HTERT RPE-1 (cell line): Measurements from ENCODE around the gene NEURL4.
"Not testable (repeated sequence)": the region's sequence is repeated elsewhere in the genome, so short reads cannot be mapped to it uniquely, and the experiment has no call there.

ENCODE experiments used
- in situ Hi-C: fragments of 300-500 bp; cut with MboI; formaldehyde crosslinking; loops from 4 replicates; pipeline ENCODE4 v1.14.3; 2020; ENCODE audit warnings: low sequenced_read_pairs

The NEURL4 gene

DNA sequence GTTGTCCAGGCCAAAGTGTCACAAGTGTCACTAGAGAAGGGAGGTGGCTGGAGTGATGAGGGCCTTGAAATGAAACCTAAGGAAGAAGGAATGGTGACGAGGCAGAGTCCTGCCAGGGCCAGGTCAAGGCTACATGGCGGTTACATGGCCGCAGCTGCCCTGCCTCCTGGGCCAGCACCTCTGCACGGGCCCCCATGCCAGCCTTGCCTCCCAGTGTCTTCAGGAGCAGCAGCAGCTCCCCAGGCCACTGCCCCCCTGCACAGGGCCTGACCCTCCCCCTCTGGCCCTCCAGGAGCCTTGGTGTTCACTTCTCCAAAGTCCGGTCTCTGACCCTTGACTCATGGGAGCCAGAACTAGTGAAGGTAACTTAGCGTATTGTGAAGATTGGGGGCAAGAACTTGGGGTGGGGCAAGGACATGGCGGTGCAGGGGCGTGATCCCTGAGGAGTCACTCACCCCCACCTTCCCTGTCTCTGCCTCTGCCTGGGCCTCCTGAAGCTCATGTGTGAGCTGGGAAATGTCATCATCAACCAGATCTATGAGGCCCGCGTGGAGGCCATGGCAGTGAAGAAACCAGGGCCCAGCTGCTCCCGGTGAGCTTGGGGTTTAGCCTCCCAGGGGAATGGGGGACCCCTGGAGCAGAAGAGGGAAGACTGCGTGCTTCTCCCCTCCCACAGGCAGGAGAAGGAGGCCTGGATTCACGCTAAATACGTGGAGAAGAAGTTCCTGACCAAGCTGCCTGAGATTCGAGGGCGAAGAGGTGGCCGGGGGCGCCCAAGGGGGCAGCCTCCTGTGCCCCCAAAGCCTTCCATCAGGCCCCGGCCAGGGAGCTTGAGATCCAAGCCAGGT, 18.7 kb upstream of the NEURL4 start:
- in situ Hi-C loops = no loop called here

DNA sequence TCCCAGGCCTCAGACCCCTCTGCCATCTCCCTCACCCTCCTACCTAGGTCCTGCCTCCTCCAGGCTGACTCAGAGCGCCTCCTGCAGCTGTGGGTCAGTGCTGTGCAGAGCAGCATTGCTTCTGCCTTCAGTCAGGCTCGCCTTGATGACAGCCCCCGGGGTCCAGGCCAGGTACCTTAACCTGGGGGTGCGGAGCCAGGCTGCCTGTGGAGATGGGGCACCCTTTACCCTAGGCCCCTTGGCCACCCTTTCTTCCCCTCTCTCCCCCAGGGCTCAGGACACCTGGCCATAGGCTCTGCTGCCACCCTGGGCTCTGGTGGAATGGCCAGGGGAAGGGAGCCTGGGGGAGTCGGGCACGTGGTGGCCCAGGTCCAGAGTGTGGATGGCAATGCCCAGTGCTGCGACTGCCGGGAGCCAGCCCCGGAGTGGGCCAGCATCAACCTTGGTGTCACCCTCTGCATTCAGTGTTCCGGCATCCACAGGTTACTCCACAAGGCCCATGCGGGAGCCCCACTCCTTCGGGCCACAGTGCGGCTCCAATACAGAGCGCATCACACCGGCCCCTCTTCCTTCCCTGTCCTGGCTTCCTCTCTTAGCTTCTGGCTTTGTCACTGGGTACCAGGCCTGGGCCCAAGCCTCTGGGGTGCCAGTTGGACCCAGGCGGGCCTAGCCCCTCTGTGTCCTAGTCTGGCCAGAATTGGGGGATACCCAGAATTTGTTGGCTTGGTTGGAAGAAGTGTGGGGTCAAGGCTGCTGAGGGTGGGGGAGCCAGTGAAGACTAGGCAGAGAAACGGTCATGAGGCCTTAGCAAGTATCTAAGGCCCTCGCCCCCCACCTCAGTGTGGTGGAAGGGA, 17.9 kb upstream of the NEURL4 start:
- in situ Hi-C loops = no loop called here

DNA sequence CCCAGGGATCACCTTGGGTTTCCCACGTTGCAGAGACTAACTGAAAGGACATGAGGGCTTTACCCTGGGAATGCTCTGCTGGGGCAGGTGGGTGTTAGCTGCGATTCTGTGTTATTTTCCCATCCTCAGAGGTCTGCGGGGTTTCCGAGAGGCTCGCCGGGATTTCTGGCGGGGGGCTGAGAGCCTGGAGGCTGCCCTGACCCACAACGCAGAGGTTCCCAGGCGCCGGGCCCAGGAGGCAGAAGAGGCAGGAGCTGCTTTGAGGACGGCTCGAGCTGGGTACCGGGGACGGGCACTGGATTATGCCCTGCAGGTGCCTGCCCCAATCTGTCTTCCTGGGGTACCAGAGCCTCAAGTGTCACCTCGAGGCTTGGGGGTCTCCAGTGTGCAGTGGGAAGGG, 14.1 kb upstream of the NEURL4 start:
- in situ Hi-C loops = no loop called here

DNA sequence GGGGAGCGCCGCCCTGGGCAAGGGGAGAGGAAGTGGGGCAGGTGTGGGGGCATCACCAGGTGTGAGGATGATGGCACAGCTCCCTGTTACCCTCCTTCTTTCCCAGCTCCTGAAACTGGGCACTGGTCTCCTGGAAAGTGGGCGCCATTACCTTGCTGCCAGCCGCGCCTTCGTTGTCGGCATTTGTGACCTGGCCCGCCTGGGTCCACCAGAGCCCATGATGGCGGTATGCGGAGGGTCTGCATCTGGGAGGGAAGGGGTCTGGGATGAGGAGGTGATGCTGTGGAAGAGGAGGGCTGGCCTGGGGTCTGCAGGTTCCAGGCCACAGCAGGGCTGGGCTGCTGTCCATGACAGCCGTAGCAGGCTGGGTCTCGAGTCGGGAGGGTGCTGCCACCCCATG, 12.7 kb upstream of the NEURL4 start:
- in situ Hi-C loops = no loop called here

DNA sequence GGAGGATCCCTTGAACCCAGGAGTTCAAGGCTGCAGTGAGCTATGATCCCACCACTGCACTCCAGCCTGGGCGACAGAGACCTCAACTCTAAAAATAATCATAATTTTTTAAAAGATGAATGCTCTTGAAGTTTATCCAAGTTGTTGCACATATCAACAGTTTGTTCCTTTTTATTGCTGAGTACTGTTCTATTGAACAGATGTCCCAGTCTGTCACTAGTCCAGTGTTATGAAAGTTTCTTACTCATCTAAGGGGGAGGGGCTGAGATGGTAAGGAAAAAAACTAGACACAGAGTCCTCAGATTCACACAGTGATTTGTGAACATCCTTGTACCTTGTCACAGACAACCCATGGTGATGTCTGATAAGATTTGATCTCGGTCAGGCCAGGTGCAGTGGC, 11.0 kb upstream of the NEURL4 start:
- in situ Hi-C loops = no loop called here

DNA sequence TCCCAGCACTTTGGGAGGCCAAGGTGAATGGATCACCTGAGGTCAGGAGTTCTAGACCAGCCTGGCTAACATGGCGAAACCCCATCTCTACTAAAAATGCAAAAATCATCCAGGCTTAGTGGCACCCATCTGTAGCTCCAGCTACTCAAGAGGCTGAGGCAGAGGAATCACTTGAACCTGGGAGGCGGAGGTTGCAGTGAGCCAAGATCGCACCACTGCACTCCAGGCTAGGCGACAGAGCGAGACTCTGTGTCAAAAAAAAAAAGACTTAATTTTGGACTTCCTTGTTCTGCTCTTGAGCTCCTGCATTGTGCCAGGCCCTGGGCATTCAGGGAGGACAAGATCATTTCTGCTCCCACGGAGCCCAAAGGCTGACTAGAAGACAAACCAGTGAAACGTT, 8.5 kb upstream of the NEURL4 start:
- in situ Hi-C loops = not testable (repeated sequence)

DNA sequence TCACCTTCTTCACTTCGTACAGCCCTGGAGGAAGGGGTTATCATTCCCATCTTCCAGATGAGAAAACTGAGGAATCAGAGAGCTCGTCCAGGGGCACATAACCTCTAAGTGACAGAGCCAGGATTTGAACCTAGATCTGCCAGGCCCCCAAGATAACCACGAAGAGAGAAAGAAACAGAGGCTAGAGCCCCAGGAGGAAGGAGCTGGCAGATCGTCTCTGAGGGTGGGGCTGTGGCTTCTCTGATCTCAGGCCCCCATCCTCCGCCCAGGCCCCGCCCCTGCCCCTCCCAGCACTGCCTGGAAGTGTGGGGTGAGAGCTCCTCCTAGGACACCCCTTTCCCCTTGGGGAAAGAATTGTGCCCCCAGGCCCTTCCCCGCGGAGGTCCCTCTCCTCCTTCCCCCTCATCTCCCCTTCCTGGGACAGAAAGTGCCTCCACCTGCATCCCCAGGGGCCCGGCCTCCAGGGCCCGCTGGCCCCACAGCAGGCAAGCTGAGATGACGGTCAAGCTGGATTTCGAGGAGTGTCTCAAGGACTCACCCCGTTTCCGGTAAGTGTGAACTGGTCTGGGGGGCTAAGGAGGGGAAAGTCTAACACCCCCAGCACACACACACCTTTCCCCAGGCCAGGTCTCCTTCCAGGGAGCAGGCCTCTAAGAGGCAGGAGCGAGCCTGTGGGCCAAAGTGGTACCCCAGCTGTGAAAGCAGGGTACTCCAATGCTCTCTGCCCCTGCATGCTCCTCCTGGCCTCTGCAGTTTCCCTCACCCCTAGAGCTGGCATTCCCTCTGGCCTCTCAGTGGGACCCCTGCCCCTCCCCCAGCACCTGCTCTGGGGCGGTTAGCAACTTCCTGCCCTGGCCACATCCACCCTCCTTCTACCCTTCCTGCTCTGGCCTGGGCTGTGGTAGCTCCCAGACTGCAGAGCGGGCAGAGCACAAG, 7.4 kb upstream of the NEURL4 start, which contains the start of gene ACAP1:
Gene ACAP1 (plus strand): TSS at position 290 of the 936 bp plus-strand sequence. CDS start 206 bp downstream, at position 496.
- in situ Hi-C loops = no loop called here

DNA sequence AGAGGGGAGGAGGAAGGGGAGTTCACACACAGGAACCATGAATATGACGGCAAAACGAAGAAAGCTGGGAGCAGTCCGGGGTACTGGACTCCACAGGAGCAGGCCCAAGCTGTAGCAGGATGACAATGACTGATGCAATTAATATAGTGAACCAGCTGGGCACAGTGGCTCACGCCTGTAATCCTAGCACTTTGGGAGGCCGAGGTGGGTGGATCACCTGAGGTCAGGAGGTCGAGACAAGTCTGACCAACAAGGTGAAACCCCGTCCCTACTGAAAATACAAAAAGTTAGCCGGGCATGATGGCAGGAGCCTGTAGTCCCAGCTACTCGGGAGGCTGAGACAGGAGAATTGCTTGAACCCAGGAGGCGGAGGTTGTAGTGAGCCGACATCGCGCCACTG, 6.6 kb upstream of the NEURL4 start:
- in situ Hi-C loops = not testable (repeated sequence)

DNA sequence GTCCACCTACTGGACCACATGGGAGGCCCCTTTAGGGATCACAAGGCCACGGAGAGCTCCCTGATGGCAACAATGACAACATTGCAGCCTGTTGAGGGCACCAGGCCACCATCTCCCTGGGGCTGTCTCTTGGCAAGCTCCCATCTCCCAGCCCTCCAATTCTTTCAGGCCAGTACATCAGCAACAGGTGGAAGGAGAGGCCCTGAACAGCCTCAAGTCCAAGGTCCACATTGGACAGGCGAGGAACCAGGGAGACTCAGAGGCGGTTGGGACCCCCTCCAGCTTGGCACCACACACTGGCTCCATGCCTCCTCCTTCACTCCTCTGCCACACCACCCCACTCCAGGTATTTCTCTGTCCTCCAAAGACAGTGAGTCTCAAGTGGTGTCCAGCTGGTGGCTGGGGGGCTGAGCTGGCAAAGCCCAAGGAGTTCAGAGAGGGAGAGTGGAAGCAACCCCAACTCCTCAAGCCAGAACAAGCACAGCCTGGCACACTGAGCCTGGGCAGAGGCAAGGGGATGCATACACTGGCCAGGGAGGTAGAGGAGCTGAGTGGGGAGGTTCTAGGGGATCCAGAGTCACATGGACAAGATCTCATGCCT, 5.9 kb upstream of the NEURL4 start:
- in situ Hi-C loops = no loop called here

DNA sequence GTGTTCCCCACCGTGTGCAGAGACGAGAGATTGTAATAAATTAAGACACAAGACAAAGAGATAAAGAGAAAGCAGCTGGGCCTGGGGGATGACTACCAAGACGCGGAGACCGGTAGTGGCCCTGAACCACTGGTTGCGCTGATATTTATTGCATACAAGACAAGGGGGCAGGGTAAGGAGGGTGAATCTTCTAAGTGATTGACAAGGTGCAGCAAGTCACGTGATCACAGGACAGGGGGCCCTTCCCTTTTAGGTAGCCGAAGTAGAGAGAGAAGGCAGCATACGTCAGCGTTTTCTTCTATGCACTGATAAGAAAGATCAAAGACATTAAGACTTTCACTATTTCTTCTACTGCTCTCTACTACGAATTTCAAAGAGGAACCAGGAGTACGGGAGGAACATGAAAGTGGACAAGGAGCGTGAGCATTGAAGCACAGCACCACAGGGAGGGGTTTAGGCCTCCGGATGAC, 3.5 kb upstream of the NEURL4 start:
- in situ Hi-C loops = not testable (repeated sequence)

DNA sequence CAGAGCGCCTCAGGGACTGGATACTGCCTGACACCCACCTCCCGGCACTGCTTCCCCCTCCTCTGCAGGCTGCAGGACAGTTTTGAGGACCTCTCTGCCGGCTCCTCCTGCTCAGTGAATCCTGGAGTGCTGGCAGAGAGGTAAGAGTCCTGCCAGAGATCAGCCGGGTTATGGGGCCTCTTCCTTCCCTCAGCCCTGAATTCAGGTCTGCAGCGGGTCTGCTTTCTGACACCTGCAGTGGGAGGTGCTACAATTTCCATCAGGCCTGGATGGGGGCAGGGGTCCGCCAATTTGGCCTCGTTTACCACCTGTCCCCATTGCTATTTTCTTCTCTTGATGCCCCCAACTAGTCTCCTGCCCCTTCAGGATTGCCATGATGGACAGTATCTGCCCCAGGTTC, 3.0 kb upstream of the NEURL4 start:
- in situ Hi-C loops = no loop called here

DNA sequence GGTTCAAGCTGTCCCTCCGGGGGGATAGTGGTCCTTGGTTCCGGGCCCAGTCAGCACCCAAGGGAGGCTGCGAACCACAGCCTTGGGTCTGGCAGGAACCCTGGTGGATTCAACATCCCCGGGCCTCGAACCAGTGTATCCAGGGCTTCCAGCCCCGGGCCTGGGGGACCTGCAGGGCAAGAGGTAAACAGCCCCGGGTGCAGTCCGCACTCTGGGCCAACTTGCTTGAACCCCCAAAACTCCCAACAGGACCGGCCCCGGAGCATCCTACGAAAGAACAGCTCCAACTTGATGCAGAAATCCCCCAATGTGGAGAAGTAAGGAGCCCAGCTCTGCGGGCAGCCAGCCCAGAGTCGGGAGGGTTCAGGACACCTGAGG, 1.5 kb upstream of the NEURL4 start:
- in situ Hi-C loops = no loop called here

DNA sequence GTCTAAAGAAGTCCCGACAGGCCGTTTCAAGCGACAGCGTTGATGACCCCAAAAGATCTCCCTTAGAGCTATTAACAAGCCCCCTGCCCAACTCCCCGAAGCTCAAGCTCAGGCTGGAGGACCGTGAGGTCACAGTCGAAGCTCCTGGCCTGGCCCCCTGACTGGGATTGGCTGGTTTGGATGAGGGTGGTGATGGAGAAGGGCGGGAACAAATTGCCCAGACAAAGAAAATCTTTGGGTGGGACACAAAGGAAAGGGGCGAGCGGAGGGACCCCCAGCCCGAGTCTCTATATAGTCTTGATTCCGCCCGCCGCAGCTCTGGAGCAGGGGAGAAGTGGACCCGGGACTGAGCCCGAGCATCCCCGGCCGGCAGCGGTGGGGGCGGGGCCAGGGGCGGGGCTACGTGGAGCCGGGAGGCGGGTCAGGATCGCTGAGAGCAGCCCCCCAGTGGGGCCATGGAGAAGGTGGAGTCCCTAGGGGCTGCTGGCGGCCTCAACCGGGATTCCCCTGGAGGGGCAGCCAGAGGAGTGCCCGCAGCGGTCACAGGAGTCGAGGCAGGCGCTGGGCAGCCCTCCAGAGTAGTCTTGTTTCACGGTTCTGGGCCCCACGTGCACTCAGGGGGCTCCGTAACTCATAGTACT, 982 bp upstream of the NEURL4 start:
- in situ Hi-C loops = no loop called here

DNA sequence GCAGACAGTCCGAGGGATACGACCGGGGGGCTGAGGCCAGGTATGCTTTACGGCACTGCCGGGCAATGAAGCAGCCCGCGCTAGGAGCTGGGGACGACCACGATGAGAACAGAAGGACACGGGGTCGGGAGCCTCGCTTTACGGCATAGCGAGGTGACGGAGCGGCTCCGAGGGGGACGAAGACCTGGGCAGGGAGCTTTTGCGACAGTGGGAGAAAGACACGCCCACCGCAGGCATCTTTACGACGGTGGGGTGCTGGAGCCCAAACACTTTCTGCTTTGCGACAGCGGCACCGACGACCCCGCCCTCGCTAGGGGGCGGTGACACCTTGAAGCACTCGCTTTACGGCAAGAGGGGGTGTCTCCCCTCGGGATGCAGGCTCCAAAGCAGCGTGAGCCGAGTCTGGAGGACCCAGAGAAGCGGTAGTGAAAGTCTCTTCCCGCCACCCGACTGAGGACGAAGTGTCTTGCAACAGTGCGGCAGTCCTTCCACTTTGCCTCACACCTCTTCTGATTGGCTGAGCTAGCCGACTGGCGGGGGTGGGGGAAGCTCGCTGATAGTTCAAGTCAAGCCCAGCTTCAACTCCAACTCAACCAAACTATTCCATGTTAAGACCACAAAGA, 350 bp upstream of the NEURL4 start:
- in situ Hi-C loops = no loop called here

DNA sequence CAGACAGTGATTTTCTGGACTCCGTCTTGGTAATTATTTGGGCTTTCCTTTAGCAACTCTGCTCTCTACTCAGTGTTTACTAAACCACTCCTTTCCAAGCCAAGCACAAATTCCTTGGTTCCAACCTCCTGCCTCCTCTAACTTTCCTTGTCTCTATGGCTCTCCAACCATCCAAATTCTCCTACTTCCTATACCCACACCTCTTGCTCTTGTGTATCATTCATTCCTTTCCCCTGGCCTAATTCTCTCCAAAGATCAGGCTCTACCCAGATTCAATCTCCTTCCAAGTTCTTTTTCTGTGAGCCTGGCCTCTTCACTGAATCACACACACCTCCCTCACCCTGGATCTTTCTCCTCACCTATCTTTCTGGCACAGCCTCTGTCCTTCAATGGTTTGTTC, 1.1 kb downstream of the NEURL4 start:
- in situ Hi-C loops = no loop called here

DNA sequence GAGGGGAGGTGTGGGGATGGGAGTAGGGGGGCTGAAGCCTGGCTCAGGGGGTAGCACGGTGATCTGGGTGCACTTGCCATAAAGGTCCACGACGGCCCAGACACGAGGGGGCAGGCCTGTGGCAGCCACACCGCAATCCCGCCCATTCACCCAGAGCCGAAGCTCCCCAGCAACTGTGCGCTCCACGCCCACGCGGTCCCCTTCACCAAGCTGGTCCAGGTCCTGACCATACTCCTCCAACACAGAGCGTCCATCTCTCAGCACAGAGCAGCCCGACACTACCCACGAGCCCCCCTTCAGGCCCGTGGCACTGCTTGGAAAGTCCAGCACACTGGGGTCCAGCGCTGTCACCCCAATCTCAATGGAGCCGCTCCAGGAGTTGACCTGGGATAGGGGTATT, 1.6 kb downstream of the NEURL4 start:
- in situ Hi-C loops = no loop called here

DNA sequence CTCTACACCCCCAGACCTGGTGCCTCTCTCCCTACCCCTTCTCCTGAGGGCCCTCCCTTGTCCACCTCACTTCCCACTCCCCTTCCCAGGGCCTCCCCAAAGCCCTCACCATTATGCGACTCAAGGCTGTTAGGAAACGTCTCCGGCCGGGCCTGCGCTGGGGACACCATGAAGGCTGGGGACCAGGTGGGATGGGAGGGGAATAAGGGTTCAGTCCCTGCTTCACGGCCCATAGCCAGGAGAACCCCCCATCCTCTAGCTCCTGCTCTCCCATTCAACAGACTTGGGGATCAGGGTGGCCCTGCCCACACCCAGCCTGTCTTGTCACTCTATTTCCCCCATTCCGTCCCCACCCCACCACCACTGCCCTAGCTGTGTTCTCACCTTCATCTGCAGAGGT, 2.1 kb downstream of the NEURL4 start:
- in situ Hi-C loops = no loop called here

DNA sequence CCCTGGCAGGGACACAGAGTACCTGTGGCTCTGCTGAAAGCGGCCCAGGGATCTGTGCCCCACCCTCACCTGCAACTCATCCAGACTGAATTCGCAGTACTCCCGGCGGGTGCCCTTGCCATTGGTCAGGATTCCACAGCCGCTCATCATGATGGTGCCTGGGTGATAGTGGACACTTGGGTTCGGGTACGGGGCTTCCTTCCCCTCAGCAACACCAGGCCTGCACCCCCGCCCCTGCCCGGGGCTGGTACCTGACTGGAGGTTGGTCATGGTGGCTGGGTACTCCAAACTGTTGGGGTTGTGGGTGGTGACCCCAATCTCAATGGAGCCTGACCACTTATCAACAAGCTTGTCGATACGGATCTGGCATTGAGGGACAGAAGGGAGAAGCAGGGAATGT, 2.9 kb downstream of the NEURL4 start:
- in situ Hi-C loops = no loop called here

DNA sequence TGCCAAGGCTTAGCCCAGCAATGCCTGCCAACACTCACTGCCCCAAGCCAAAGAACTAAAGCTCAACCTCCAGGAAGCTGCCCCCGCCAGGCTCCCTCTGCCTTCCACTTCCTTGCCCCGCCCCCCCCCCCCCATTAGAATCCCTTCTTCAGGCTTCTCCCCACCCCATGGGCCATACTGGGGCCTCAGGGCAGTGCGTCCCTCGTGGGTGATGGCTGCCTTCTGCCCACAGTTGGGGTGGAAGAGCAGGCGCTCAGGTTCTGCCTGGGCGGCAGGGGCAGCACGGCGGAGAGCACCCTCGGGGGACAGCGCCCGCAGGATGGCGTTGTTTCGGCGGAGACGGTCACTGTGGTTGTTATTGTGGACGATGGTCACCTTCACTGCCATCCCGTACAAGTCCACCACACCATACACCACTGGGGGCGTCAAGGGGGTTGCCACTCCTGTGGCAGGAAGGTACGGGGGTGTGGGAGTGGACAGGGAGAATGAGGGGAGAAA, 4.1 kb downstream of the NEURL4 start:
- in situ Hi-C loops = no loop called here
